HG02610 (cell line): ENCODE measurements around the gene ACAP3.

Experiments used
- ATAC-seq: cut with Tn5 transposase; IDR thresholded peaks from one replicate; pipeline ENCODE4 v1.9.1; 2021; ENCODE audit warnings: mild to moderate bottlenecking, moderate library complexity; ENCODE audit not compliant: unreplicated experiment

The ACAP3 gene

GRCh38 chr1:1290238-1290731 is 17.4 kb downstream of the ACAP3 start:
- ATAC-seq = no peak

- ATAC-seq = no peak
Measured at GRCh38 chr1:1287288-1288110, 20.2 kb downstream of the ACAP3 start.

- ATAC-seq = no peak
Measured at GRCh38 chr1:1286313-1287261, 21.1 kb downstream of the ACAP3 start.

GRCh38 chr1:1285611-1286311 is 22.0 kb downstream of the ACAP3 start:
- ATAC-seq = no peak

GRCh38 chr1:1285102-1285571 is 22.6 kb downstream of the ACAP3 start:
- ATAC-seq = no peak

GRCh38 chr1:1284221-1285101 is 23.3 kb downstream of the ACAP3 start:
- no peak for ATAC-seq

- no peak for ATAC-seq
Measured at GRCh38 chr1:1283821-1284220, 23.9 kb downstream of the ACAP3 start.

- ATAC-seq = no peak
Measured at GRCh38 chr1:1282998-1283397, 24.7 kb downstream of the ACAP3 start.

GRCh38 chr1:1281533-1282321 is 26.0 kb downstream of the ACAP3 start:
- no peak for ATAC-seq

GRCh38 chr1:1280782-1281481 is 26.8 kb downstream of the ACAP3 start:
- no peak for ATAC-seq

- no peak for ATAC-seq
Measured at GRCh38 chr1:1279028-1279427, 28.7 kb downstream of the ACAP3 start.

GRCh38 chr1:1278620-1279019 is 29.1 kb downstream of the ACAP3 start:
- no peak for ATAC-seq

- ATAC-seq = no peak
Measured at GRCh38 chr1:1275836-1276235, 31.9 kb downstream of the ACAP3 start.

- ATAC-seq = no peak
Measured at GRCh38 chr1:1274931-1275431, 32.7 kb downstream of the ACAP3 start.

- no peak for ATAC-seq
Measured at GRCh38 chr1:1274299-1274930, 33.3 kb downstream of the ACAP3 start.

- ATAC-seq = peak; percentile 74
Measured at GRCh38 chr1:1273512-1274298, 34.0 kb downstream of the ACAP3 start, which contains the start of gene UBE2J2. Gene UBE2J2 (minus strand): TSS chr1:1273854. CDS start chr1:1267992, 5,862 bp downstream.

GRCh38 chr1:1273209-1273511 is 34.6 kb downstream of the ACAP3 start:
- ATAC-seq = peak; percentile 16
